Neural cell (in vitro differentiated cells): ENCODE measurements around the gene RHCG.

Source experiments
- EZH2 ChIP-seq: fragments of 200-600, 300-800 bp; shearing (Covaris generic), sonication (generic); IDR thresholded peaks from 2 replicates; pipeline ENCODE4 v1.6.1; 2014; ENCODE audit warnings: antibody characterized with exemption, low read length, borderline replicate concordance, mild to moderate bottlenecking; ENCODE audit not compliant: insufficient read depth, poor library complexity, severe bottlenecking
- MXI1 ChIP-seq: fragments of 450-650 bp; conservative IDR thresholded peaks from 2 replicates; pipeline ENCODE4 v1.6.1; 2014; ENCODE audit warnings: antibody characterized with exemption, mild to moderate bottlenecking; ENCODE audit not compliant: poor library complexity, severe bottlenecking
- POLR2AphosphoS5 ChIP-seq: IDR thresholded peaks from 2 replicates; pipeline ENCODE4 v1.6.1; 2012
- RAD21 ChIP-seq: fragments of 450-650 bp; conservative IDR thresholded peaks from 2 replicates; pipeline ENCODE4 v1.6.1; 2014; ENCODE audit warnings: antibody characterized with exemption, mild to moderate bottlenecking, moderate library complexity
- TF ChIP-seq, protein P1 (sequence below): fragments of 450-650 bp; IDR thresholded peaks from 2 replicates; pipeline ENCODE4 v1.5.1; 2014; ENCODE audit warnings: antibody characterized with exemption, mild to moderate bottlenecking, moderate library complexity; ENCODE audit not compliant: poor library complexity, severe bottlenecking
- TF ChIP-seq, protein P2 (sequence below): IDR thresholded peaks from 2 replicates; pipeline ENCODE4 v1.6.1; 2012; ENCODE audit warnings: borderline replicate concordance

DNA sequence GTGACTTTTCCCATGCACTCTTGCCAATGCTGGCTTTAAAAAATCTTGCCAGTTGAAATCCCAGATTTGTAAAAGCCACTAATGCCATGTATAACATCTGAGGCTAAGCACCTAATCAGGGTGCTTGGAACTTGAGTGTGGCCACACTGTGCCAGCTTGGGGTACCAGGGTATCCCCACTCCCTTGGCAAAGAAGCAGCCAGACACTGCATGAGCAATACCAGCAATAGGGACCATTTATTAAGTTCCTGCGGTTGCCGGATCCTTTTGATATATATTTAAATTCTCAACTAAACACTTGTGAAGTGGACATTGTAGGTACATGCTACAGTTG lies 2.2 kb upstream of the RHCG start:
- TF ChIP-seq, protein P1, sequence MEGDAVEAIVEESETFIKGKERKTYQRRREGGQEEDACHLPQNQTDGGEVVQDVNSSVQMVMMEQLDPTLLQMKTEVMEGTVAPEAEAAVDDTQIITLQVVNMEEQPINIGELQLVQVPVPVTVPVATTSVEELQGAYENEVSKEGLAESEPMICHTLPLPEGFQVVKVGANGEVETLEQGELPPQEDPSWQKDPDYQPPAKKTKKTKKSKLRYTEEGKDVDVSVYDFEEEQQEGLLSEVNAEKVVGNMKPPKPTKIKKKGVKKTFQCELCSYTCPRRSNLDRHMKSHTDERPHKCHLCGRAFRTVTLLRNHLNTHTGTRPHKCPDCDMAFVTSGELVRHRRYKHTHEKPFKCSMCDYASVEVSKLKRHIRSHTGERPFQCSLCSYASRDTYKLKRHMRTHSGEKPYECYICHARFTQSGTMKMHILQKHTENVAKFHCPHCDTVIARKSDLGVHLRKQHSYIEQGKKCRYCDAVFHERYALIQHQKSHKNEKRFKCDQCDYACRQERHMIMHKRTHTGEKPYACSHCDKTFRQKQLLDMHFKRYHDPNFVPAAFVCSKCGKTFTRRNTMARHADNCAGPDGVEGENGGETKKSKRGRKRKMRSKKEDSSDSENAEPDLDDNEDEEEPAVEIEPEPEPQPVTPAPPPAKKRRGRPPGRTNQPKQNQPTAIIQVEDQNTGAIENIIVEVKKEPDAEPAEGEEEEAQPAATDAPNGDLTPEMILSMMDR = no peak
- TF ChIP-seq, protein P2, sequence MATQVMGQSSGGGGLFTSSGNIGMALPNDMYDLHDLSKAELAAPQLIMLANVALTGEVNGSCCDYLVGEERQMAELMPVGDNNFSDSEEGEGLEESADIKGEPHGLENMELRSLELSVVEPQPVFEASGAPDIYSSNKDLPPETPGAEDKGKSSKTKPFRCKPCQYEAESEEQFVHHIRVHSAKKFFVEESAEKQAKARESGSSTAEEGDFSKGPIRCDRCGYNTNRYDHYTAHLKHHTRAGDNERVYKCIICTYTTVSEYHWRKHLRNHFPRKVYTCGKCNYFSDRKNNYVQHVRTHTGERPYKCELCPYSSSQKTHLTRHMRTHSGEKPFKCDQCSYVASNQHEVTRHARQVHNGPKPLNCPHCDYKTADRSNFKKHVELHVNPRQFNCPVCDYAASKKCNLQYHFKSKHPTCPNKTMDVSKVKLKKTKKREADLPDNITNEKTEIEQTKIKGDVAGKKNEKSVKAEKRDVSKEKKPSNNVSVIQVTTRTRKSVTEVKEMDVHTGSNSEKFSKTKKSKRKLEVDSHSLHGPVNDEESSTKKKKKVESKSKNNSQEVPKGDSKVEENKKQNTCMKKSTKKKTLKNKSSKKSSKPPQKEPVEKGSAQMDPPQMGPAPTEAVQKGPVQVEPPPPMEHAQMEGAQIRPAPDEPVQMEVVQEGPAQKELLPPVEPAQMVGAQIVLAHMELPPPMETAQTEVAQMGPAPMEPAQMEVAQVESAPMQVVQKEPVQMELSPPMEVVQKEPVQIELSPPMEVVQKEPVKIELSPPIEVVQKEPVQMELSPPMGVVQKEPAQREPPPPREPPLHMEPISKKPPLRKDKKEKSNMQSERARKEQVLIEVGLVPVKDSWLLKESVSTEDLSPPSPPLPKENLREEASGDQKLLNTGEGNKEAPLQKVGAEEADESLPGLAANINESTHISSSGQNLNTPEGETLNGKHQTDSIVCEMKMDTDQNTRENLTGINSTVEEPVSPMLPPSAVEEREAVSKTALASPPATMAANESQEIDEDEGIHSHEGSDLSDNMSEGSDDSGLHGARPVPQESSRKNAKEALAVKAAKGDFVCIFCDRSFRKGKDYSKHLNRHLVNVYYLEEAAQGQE = no peak
- TF ChIP-seq POLR2AphosphoS5 (no peak), EZH2 (no peak), MXI1 (no peak), RAD21 (no peak)
